ENCODE data around the gene EPHB3. TPM values are rescaled to one million over a fixed set of nuclear protein-coding genes. Genes with fewer than 3 reads are reported as not detected.

EPHB3 gene
- total and polyA plus RNA-seq, 11 donors, result 1.00 to 4.6 (median 1.8) TPM

DNA sequence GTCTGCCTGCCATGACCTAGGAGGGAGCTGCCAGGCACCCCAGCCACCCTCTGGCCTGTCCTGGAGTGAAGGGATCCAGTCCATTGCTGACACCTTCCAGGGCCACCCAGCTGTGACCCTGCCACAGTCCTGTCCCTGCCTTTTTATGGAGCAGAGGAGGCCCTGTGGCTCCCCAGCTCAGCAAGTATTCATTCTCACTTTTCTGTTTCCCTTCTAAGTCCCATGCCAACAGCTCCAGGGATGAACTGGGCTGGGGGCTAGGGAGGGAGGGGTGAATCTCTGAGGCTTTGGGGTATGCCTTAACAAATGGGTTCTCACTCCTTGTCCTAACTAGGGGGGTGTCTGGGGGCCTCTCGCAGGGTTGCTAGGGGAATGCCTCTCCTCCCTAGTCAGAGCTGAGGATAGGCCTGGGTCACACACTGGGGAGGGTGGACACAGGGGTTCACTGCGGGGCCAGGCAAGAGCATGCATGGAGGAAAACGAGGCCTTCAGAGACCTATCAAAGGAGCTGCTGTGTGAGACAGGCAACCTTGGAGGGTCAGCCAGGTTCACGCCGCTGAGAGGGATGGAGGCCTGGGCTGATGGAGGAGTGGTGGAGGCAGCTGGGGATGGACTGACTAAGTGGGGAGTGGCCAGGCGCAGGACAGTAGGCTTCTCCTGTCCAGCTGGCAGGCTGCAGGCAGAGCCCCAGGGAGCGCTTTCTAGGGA lies 31.8 kb downstream of the EPHB3 start:
- 51 to 89% (median 79%) methylated on average over 7 of the region's 7 CpGs for WGBS, 4 donors
- intact Hi-C loops (cut with DNase I), result no loop called here
- Histone ChIP-seq H3K9me3 (no peaks in the 10 kb centered on the region), H3K27me3 (no peaks in the 10 kb centered on the region), H3K27ac (peak overlapping the region in 2 of 12 donors; percentile 22 to 45), H3K4me3 (no peak overlapping the region), H3K36me3 (no peaks in the 10 kb centered on the region), H3K4me1 (peaks cover 0 to 42% (median 14%) of the 10 kb centered on the region in 12 donors)
- DNase-seq (peak in 2 of 5 donors; percentile 11 to 48), ATAC-seq (peak in 3 of 4 donors; percentile 27 to 61 (median 31))
- TF ChIP-seq POLR2A (IDR thresholded peaks at IDR 0.05) (no peak), CTCF (IDR thresholded peaks at IDR 0.05) (no peak)

- Histone ChIP-seq H3K27me3 (no peaks in the 10 kb centered on the region), H3K9me3 (no peaks in the 10 kb centered on the region), H3K4me3 (no peak overlapping the region), H3K36me3 (no peaks in the 10 kb centered on the region), H3K27ac (no peak overlapping the region), H3K4me1 (peaks cover 0 to 42% (median 14%) of the 10 kb centered on the region in 12 donors)
- intact Hi-C loops (cut with DNase I), result no loop called here
- DNase-seq (no peak), ATAC-seq (no peak)
- no peak for TF ChIP-seq POLR2A (IDR thresholded peaks at IDR 0.05)
- WGBS, 4 donors, result 70 to 87% (median 77%) methylated on average over 10 of the region's 10 CpGs
Observed at GRCh38 chr3:184593928-184594303, 32.3 kb downstream of the EPHB3 start.

GRCh38 chr3:184594371-184595001 lies 32.9 kb downstream of the EPHB3 start:
- H3K36me3 ChIP-seq, result no peaks in the 10 kb centered on the region
- DNase-seq (no peak), ATAC-seq (no peak)
- no peaks in the 10 kb centered on the region for H3K27me3 ChIP-seq
- intact Hi-C loops (cut with DNase I), result no loop called here
- H3K9me3 ChIP-seq, result no peaks in the 10 kb centered on the region
- 66 to 75% (median 73%) methylated on average over 12 of the region's 12 CpGs for WGBS, 4 donors
- H3K27ac ChIP-seq, result no peak overlapping the region
- TF ChIP-seq POLR2A (IDR thresholded peaks at IDR 0.05) (no peak), CTCF (IDR thresholded peaks at IDR 0.05) (no peak)
- H3K4me3 ChIP-seq, result no peak overlapping the region
- H3K4me1 ChIP-seq, result peaks cover 0 to 42% (median 14%) of the 10 kb centered on the region in 12 donors

DNA sequence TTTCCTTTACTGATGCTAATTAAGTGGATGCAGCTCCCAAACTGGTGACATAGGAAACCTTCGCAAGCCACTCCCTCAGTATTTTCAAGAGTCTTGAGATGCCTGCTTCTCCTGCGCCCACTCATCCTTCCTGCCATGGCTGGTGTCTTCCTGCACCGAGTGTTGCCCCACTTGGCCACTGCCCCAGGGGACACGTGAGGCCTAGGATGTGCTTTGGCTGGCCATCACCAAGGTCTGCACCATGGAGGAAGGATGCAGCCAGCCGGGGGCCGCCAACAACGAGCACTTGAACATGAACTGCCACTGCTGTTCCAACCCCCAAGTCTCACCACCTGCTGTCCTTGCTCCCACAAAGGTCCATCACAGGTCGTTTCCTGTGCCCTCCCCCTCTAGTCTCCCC lies 34.1 kb downstream of the EPHB3 start:
- Histone ChIP-seq H3K27ac (no peak overlapping the region), H3K9me3 (no peaks in the 10 kb centered on the region), H3K27me3 (no peaks in the 10 kb centered on the region), H3K4me1 (peaks cover 0 to 40% (median 14%) of the 10 kb centered on the region in 12 donors), H3K36me3 (no peaks in the 10 kb centered on the region), H3K4me3 (no peak overlapping the region)
- 75 to 84% (median 78%) methylated on average over 8 of the region's 8 CpGs for WGBS, 4 donors
- intact Hi-C loops (cut with DNase I), result no loop called here
- DNase-seq (peak in 1 of 5 donors; percentile 56), ATAC-seq (no peak)
- TF ChIP-seq CTCF (IDR thresholded peaks at IDR 0.05) (no peak), POLR2A (IDR thresholded peaks at IDR 0.05) (no peak)

Data from heart left ventricle (tissue), 16 donors.